Left forelimb (tissue), 1 donor: ENCODE data around the gene LIF.

Experiments used
- DNase-seq: peaks from one replicate; pipeline ENCODE4 v3.0.0-alpha.2; 2018; ENCODE audit warnings: low spot score

LIF gene

DNA sequence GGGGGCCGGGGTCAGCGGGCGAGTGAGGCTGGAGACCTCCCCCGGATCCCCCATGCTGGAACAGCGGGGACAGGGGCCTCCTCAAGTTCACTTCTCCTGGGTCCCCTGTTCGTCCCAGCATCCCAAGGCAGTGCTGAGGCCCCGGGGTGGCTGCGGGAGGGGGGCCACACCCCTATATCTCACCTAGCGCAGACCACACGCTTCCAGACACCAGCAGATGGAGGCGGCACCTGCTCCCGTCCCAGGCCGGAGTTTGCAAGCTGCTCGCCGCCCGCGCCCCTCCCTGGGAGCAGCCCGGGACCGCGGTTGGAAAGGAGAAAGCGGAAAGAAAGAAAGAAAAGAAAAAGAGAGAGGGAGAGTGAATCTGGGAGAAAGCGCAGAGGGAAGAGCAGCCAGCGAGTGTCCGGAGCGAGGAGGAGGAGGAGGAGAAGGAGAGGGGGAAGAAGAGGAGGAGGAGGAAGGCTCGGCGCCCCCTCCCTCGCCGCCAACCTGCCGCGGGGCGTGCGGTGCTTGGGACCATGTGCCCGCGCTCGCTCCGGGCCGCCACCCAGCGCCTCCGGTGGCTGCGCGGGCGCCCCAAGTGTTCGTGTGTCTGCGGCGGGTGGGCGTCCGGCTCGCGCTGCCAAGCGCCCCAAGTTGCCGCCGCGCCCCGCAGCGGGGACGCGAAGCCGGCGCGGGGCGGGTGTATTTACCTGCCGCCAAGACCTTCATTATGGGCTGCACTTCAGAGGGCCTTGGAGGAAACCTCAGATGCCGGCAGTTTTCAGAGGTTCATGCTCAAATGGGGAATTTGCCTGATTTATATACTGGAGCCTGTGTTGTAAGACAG, at the start of gene LIF:
LIF (minus strand) TSS at position 775 of the 829 bp plus-strand sequence; CDS start at position 711, 64 bp downstream.
- DNase-seq = no peak

- DNase-seq = no peak
These were observed 49.8 kb upstream of the LIF start for GRCh38 chr22:30296324-30296723.

GRCh38 chr22:30295576-30295975, 49.0 kb upstream of the LIF start:
- no peak for DNase-seq

GRCh38 chr22:30294830-30295229, 48.3 kb upstream of the LIF start:
- no peak for DNase-seq

- DNase-seq = no peak
These were observed 47.5 kb upstream of the LIF start for GRCh38 chr22:30294066-30294465.

- DNase-seq = no peak
These were observed 46.5 kb upstream of the LIF start for GRCh38 chr22:30293026-30293425.

DNA sequence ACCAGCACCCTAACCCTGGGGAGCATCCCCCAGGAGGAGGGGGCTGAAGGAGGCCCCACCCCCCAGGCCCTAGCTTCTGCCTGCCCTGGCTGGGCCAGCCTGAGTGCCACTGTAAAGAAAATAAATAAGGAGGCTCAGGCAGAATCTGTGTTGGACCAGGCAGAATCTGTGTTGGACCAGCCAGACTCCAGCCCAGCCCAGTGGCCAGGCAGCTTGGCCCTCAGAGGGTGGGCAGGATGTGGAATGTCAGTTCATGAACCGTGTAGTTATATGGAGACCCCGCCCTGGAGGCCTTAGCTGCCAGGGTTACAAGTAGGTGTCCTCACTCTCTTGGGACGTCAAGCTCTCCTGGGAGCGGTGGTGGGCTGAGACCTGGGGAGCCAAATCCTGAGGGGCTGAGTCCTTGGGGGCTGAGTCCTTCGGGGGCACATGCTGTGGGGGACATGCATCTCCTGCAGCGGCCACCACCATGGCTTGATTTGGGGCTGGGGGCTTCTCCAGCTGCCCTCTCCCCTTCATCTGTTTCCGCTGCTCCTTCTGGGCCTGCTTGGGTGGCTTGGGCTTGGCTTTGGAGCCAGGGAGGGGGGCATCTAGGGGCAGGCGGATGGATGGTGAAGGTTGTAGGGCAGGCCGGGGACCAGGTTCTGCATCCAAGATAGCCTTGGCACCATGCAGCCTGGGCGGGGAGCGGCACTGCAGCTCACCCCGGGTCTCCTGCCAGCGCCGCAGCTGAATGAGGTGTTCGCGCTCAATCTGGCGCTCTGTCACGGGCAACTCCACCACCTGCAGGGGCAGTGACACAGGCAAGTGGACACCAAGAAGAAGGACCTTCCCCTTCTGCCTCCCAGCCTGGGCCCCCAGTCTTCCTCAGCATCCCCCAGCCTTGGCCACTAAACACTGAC, 45.8 kb upstream of the LIF start:
- DNase-seq = no peak

DNA sequence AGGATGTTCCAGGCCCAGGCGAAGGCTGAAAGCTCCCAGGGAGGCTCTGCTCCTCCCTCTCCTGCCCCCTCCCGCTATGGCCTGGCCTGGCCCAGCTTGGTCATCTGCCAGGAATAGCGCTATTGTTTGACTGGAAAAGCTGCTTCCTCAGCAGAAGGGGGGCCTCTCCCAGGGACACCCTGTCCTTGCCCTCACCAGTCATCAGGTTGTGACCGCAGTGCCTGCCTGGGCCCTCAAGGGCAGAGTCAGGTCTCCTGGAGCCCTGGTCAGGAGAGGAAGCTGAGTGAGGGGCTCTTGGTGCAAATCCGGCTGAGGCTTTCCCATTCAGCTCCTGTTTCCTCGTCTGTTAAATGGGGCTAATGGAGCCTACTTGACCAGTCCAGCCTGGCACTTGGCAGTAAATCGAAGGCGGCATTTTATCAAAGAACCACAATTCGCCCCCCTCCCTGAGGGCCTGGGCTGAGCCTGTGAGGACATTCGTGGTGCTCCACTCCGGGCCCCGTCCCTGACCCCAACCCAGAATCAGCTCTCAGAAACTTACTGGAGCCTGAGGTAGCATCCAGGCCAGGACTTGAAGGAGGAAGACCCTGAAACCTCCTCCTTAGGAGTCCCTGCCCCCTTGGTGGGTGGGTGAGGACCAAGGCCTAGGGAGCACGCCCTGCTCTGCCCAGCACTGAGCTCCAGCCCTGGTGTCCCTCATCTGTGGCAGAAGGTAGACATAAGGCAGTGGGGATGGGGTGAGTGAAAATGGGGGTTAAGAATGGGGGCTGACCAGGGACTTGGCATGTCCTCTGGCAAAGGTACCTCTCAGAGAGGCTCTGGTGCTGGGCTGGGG, 44.7 kb upstream of the LIF start:
- DNase-seq = no peak

GRCh38 chr22:30290342-30291057, 43.9 kb upstream of the LIF start:
- DNase-seq = no peak

- no peak for DNase-seq
These were observed 43.4 kb upstream of the LIF start for GRCh38 chr22:30289980-30290313.

DNA sequence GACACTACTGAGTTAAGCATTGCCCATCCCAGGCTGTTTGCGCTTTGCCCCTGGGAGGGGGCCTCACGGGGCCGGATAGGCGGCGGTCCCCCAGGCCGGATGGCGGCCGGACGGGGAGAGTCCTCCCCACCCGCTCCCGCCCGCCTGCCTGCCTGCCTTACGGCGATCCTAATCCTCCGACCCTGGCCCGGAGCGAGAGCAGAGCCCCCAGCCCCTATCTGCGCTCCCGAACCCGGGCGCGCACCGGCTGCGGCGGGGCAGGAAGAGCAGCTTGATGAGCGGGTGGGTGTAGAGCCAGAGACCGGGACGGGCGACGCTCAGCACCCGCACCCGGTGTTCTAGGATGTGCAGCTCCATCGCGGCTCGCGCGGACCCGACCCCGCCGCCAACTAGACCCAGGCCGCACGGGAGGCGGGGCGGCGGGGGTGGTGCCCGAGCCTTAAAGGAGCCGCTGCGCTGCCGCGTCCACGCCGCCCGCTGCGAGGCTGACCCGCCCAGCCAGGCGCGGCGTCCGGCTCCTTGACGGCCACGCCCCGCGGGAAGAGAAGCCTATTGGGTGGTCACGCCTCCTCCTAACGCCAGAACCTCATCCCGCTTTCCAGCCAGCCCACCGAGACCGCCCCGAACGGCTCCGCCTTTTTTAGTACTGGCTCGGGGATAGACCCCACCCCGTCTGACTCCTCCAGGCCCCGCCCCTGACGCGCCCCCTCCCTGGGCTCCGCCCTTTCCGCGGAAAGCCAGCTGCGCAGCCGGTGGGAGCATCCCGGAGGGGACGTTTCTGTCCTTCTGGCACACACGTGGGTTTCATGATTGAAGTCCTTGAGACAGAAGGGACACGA, 42.8 kb upstream of the LIF start, which contains the start of gene CASTOR1:
CASTOR1 (minus strand) TSS at position 365 of the 839 bp plus-strand sequence; CDS start at position 357, 8 bp downstream.
- peak; percentile 98 for DNase-seq

GRCh38 chr22:30288419-30289140, 42.0 kb upstream of the LIF start:
- no peak for DNase-seq

GRCh38 chr22:30287648-30288418, 41.3 kb upstream of the LIF start:
- DNase-seq = peak; percentile 86

GRCh38 chr22:30286813-30287647, 40.5 kb upstream of the LIF start:
- DNase-seq = no peak

GRCh38 chr22:30286331-30286730, 39.8 kb upstream of the LIF start:
- DNase-seq = no peak

GRCh38 chr22:30285846-30286200, 39.3 kb upstream of the LIF start:
- no peak for DNase-seq

DNA sequence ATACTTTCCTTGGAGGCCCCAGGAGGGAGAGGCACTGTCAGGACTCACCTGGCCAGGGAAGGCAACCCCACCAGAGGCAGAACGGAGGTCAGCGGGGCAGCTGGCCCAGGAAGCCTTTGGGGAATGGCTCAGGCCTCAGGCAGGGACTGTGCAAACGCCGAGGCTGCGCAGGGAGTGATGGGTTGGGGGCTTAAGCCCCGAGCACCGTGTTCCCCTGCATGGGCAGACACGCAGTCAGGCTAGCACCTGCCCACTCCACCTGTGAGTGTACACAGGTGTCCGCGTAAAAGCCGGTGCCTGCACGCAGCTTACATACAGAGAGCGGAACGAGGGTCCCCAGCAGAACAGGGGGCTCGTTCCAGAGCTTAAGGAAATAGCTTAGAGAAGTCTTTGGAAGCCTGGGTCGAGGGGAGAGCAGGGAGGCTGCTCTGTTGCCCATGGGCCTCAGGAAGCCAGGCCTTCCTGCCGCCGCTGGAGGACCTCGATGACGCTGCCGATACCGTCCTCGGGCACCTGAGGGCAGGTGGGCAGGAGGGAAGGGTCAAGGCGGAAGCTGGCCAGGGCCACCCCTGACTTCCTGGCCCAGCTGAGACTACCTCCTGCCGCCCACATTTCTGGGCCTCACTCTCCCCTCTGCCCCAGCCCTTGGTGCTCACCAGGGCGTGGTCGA, 38.8 kb upstream of the LIF start:
- DNase-seq = no peak

GRCh38 chr22:30284666-30285065, 38.1 kb upstream of the LIF start:
- no peak for DNase-seq
